Body of pancreas (tissue), 4 donors: ENCODE measurements around the gene ATP8B4. TPM values are rescaled to one million over a fixed set of nuclear protein-coding genes. Genes with fewer than 3 reads are reported as not detected.

Source experiments
- ATAC-seq: fragments of 150-250 bp; one replicate; pipeline ENCODE4 v1.9.1; 2016
- DNase-seq, 4 donors: peaks; one replicate each; pipeline ENCODE4 v3.0.0-alpha.2; 2019
- H3K27ac ChIP-seq, 4 donors: fragments of 200-600 bp; sonication (generic); 1 replicate in 3 of 4; 2 replicates in 1 of 4; pipeline versions ENCODE4 v1.5.1 to v1.6.1; 2016 to 2019; ENCODE audit warnings: mild to moderate bottlenecking in 1 of 4, mixed read lengths in 1 of 4, moderate library complexity in 1 of 4
- H3K27me3 ChIP-seq, 2 donors: fragments of 200-600 bp; sonication (generic); one replicate each; pipeline ENCODE4 v1.6.0; 2016; ENCODE audit warnings: mild to moderate bottlenecking in 1 of 2
- H3K36me3 ChIP-seq, 2 donors: fragments of 200-600 bp; sonication (generic); replicated peaks in 1 of 2; 2 replicates each; pipeline ENCODE4 v1.5.1; 2016; ENCODE audit warnings: low read depth in 2 of 2; ENCODE audit not compliant: insufficient read depth in 1 of 2
- H3K4me1 ChIP-seq: fragments of 200-600 bp; sonication (generic); one replicate; pipeline ENCODE4 v1.6.0; 2016
- H3K4me3 ChIP-seq, 2 donors: fragments of 200-600 bp; sonication (generic); 1 replicate in 1 of 2; 2 replicates in 1 of 2; pipeline ENCODE4 v1.5.1; 2016 to 2019
- H3K9me3 ChIP-seq, 3 donors: fragments of 200-600 bp; sonication (generic); 1 replicate in 2 of 3; 2 replicates in 1 of 3; pipeline ENCODE4 v1.5.1; 2016
- POLR2A ChIP-seq, 3 donors: fragments of 450-650 bp; IDR thresholded peaks; one replicate each; pipeline ENCODE4 v1.6.1; 2016; ENCODE audit warnings: antibody characterized with exemption in 3 of 3, mild to moderate bottlenecking in 2 of 3
- WGBS, 2 donors: methylation state at CpG; one replicate each; pipeline ENCODE4 v1.1.5; 2017; 5-methylcytosine and 5-hydroxymethylcytosine counted together
- intact Hi-C: fragments of 100-400 bp; cut with DNase I; formaldehyde crosslinking; loops from one replicate; pipeline ENCODE4 v1.15.1; 2023
- total RNA-seq, 2 donors: library from RNA; depleted of rRNA; stranded (reverse); fragments of >200 nt; gene quantifications; one replicate each; pipeline ENCODE4 v1.1.0, GENCODE V29; 2016
- TF ChIP-seq, protein P1 (sequence below), 7 experiments: fragments of 450-650 bp in 4 of 7; fragments of 200-600 bp in 3 of 7; sonication (generic) in 3 of 7; IDR thresholded peaks; one replicate each; pipeline ENCODE4 v1.5.1; 2016 to 2019; ENCODE audit warnings: antibody characterized with exemption in 7 of 7

Gene ATP8B4
- total RNA-seq, 2 donors from 2014 or later = 3.1 to 6.6 TPM

DNA sequence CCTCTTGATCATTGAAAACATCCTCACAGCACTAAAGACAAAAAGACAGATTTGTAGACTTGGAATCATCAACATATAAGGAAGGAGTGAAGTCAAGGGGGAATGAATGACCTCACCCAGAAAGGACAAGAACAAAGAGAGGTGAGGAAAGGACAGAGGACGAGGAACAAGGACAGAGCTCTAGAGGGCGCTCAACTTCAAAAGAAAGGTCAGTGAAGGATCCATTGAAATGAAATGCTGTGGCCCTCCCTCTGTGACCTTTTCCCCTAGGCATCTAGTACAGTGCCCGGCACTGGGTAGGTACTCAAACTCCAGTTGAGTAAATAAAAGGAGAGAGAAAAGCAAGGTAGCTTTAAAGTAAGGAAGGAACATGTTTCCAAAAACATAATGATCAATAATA is 2.6 kb downstream of the ATP8B4 start:
- no peak for TF ChIP-seq POLR2A (IDR thresholded peaks at IDR 0.05)
- TF ChIP-seq, protein P1, sequence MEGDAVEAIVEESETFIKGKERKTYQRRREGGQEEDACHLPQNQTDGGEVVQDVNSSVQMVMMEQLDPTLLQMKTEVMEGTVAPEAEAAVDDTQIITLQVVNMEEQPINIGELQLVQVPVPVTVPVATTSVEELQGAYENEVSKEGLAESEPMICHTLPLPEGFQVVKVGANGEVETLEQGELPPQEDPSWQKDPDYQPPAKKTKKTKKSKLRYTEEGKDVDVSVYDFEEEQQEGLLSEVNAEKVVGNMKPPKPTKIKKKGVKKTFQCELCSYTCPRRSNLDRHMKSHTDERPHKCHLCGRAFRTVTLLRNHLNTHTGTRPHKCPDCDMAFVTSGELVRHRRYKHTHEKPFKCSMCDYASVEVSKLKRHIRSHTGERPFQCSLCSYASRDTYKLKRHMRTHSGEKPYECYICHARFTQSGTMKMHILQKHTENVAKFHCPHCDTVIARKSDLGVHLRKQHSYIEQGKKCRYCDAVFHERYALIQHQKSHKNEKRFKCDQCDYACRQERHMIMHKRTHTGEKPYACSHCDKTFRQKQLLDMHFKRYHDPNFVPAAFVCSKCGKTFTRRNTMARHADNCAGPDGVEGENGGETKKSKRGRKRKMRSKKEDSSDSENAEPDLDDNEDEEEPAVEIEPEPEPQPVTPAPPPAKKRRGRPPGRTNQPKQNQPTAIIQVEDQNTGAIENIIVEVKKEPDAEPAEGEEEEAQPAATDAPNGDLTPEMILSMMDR (IDR thresholded peaks at IDR 0.05) = peak in 1 of 7 experiments; percentile 15
- Histone ChIP-seq H3K27me3 (no peaks in the 10 kb centered on the region), H3K4me1 (no peaks in the 10 kb centered on the region), H3K27ac (no peak overlapping the region), H3K36me3 (no peaks in the 10 kb centered on the region), H3K4me3 (no peak overlapping the region), H3K9me3 (no peaks in the 10 kb centered on the region)
- ATAC-seq (no peak), DNase-seq (peak in 1 of 4 donors; percentile 25)
- intact Hi-C loops = no loop called here
- WGBS, 2 donors = 23 to 26% methylated on average over 3 of the region's 3 CpGs

DNA sequence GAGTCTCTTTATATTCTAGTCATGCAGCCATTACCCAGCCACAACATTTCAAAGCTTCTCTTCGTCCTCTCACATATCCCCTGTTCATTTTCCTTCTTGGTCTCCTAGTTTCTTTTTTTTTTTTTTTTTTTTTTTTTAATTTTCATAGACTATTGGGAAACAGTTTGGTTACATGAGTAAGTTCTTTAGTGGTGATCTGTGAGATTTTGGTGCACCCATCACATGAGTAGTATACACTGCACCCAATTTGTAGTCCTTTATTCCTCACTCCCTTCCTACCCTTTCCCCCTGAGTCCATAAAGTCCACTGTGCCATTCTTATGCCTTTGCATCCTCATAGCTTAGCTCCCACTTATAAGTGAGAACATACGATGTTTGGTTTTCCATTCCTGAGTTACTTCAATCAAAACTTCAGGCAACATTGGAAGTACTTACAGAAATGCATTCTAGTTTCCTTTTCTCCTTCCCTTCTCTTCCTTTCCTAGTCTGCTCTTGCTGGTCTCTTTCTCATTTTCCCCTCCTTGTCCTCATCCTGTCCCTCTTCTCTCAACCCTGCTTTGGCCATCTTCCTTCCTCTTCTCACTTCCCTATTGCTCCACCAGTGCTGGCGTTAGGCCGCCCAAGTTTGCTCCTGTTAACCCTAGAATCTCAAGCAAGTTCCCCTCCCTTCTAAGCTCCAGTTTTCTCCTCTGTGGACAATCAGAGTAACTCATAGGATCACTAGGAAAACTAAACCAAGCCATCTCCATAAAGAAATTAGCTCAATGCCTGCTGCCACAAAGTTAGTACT is 4.8 kb downstream of the ATP8B4 start:
- intact Hi-C loops = no loop called here
- no peaks in the 10 kb centered on the region for H3K27me3 ChIP-seq
- H3K9me3 ChIP-seq = no peaks in the 10 kb centered on the region
- peak overlapping the region in 1 of 4 donors; percentile 31 for H3K27ac ChIP-seq
- 58 to 75% methylated on average over 4 of the region's 4 CpGs for WGBS, 2 donors
- H3K4me3 ChIP-seq = no peak overlapping the region
- ATAC-seq (no peak), DNase-seq (peak in 2 of 4 donors; percentile 7 to 51)
- no peaks in the 10 kb centered on the region for H3K36me3 ChIP-seq
- H3K4me1 ChIP-seq = no peaks in the 10 kb centered on the region
- TF ChIP-seq POLR2A (IDR thresholded peaks at IDR 0.05) = peak in 1 of 3 donors; percentile 15
- TF ChIP-seq, protein P1 (IDR thresholded peaks at IDR 0.05) = no peak

DNA sequence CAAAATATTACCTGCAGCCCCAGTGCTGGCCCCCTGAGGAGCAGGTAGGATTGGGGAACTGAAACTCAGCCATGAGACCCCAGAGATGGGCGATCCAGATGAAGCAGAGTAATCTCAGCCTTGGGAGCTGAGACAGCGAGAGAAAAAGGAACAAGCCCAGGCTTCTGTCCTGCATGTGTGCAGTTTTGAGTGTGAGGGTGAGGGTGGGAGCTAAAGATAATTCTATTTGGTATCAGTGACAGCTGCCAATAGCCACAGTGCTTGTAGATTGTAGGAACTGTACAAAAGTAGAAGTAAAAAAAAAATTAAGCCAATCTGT is 5.9 kb downstream of the ATP8B4 start:
- DNase-seq (peak in 1 of 4 donors; percentile 16), ATAC-seq (no peak)
- no peaks in the 10 kb centered on the region for H3K4me1 ChIP-seq
- H3K4me3 ChIP-seq = no peak overlapping the region
- H3K27me3 ChIP-seq = no peaks in the 10 kb centered on the region
- no peaks in the 10 kb centered on the region for H3K9me3 ChIP-seq
- 75 to 79% methylated on average over 2 of the region's 2 CpGs for WGBS, 2 donors
- H3K36me3 ChIP-seq = no peaks in the 10 kb centered on the region
- intact Hi-C loops = no loop called here
- TF ChIP-seq, protein P1 (IDR thresholded peaks at IDR 0.05) = no peak
- no peak for TF ChIP-seq POLR2A (IDR thresholded peaks at IDR 0.05)
- H3K27ac ChIP-seq = peak overlapping the region in 1 of 4 donors; percentile 31

DNA sequence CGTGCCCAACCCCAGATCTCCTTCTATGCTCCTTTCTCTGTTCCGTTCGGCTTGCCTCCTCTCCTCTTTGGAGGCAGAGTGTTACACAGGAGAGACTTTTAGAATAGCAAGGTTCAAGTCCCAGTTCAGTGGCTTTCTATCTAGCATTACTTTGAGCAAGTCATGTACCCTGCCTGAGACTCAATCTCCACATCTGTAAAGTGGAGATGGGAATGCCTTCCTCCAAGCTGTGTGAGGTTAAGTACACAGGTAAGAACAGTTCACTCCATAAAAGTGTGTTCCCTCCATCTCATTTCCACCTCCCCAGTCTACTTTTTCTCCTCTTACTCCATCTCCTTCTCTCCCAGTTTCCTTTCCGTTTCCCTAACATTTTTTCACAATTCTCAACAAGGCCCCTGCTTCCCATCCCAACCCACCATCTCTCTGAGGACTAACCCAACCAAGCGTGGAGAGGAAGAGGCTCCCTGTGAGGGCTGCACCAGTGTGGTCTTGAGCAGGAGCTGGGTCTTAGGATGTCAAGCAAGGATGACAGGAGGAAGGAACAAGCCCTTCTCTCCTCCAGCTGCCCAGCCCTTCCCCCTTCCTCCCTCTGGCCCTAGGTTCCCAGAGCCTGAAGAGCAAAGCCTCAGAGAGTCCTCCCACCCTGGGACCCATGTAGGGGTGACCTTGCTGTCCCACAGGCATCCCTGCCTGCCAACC is 6.4 kb downstream of the ATP8B4 start:
- intact Hi-C loops = no loop called here
- no peaks in the 10 kb centered on the region for H3K27me3 ChIP-seq

More for the DNA sequence above, 6.4 kb downstream of the ATP8B4 start:
- 58 to 69% methylated on average over 5 of the region's 5 CpGs for WGBS, 2 donors
- DNase-seq (peak in 1 of 4 donors; percentile 4), ATAC-seq (no peak)
- Histone ChIP-seq H3K36me3 (no peaks in the 10 kb centered on the region), H3K4me1 (no peaks in the 10 kb centered on the region), H3K27ac (peak overlapping the region in 1 of 4 donors; percentile 31), H3K4me3 (no peak overlapping the region), H3K9me3 (no peaks in the 10 kb centered on the region)
- no peak for TF ChIP-seq POLR2A (IDR thresholded peaks at IDR 0.05)
- TF ChIP-seq, protein P1 (IDR thresholded peaks at IDR 0.05) = no peak
